H1 (cell line): ENCODE results near the gene ZSWIM9. TPM values are rescaled to one million over a fixed set of nuclear protein-coding genes. Genes with fewer than 3 reads are reported as not detected.

ENCODE experiments used
- CBX5 ChIP-seq: fragments of 300-800, 300-1000 bp; sonication (generic); IDR thresholded peaks from 2 replicates; pipeline ENCODE4 v1.7.1; 2016; ENCODE audit warnings: antibody characterized with exemption, low read length, low read depth
- CBX8 ChIP-seq: fragments of 300-800, 300-1000 bp; sonication (generic); IDR thresholded peaks from 2 replicates; pipeline ENCODE4 v1.7.1; 2016; ENCODE audit warnings: low read depth, low read length, borderline replicate concordance
- CHD2 ChIP-seq: IDR thresholded peaks from 2 replicates; pipeline ENCODE4 v1.6.1; 2012; ENCODE audit warnings: low read length, improper control_type of control experiment
- E2F6 ChIP-seq: IDR thresholded peaks from 2 replicates; pipeline ENCODE4 v1.6.1; 2012; ENCODE audit warnings: inconsistent platforms
- GTF2F1 ChIP-seq: IDR thresholded peaks from 2 replicates; pipeline ENCODE4 v1.6.1; 2012; ENCODE audit warnings: low read depth, low read length, improper control_type of control experiment, borderline replicate concordance
- HDAC2 ChIP-seq, 2 experiments: fragments of 300-600 bp in 1 of 2; sonication (generic) in 1 of 2; IDR thresholded peaks; 2 replicates each; pipeline ENCODE4 v1.6.1; 2011 to 2012; ENCODE audit warnings: low read depth in 2 of 2, low read length in 2 of 2, mild to moderate bottlenecking in 2 of 2, moderate library complexity in 2 of 2, borderline replicate concordance in 1 of 2, inconsistent platforms in 1 of 2
- RXRA ChIP-seq: IDR thresholded peaks from 2 replicates; pipeline ENCODE4 v1.6.1; 2011; ENCODE audit warnings: low read depth, mild to moderate bottlenecking, low read length, moderate library complexity; ENCODE audit not compliant: insufficient read depth
- SP1 ChIP-seq: IDR thresholded peaks from 2 replicates; pipeline ENCODE4 v1.6.1; 2011; ENCODE audit warnings: low read depth, low read length
- SP4 ChIP-seq: IDR thresholded peaks from 2 replicates; pipeline ENCODE4 v1.6.1; 2012; ENCODE audit warnings: low read length, inconsistent platforms
- TAF1 ChIP-seq: IDR thresholded peaks from 2 replicates; pipeline ENCODE4 v1.6.1; 2011; ENCODE audit warnings: mild to moderate bottlenecking, low read depth, low read length
- TAF7 ChIP-seq: optimal IDR thresholded peaks from 2 replicates; pipeline ENCODE3; 2011; ENCODE audit warnings: low read depth, mild to moderate bottlenecking, inconsistent platforms, low read length, moderate library complexity, borderline replicate concordance
- YY1 ChIP-seq: IDR thresholded peaks from 2 replicates; pipeline ENCODE4 v1.6.1; 2011; ENCODE audit warnings: low read depth, mild to moderate bottlenecking, low read length
- polyA plus RNA-seq, 7 experiments: library from polyadenylated mRNA; depleted of rRNA in 3 of 7; stranded (reverse) in 5 of 7; unstranded in 2 of 7; fragments of >200 nt in 5 of 7; fragments of 200-250 nt in 2 of 7; gene quantifications; 1 replicate in 5 of 7; 2 replicates in 1 of 7; 4 replicates in 1 of 7; pipeline versions ENCODE4 v1.2.1 to v1.2.3, GENCODE V29; 2011 to 2013; ENCODE audit warnings: missing spikeins in 2 of 7, mixed read lengths in 2 of 7
- total RNA-seq: library from RNA; stranded (reverse); fragmentation: NEBNext Ultra II Directional; extraction: Animal tissue kit (Norgen Biotek cat#: 25700); gene quantifications from 2 replicates; pipeline ENCODE4 v1.2.1, GENCODE V29; 2021

The ZSWIM9 gene
- total and polyA plus RNA-seq, 2 of the 8 experiments (the other 6 are each of a cell fraction or from before 2014, with no cell fraction given) = 1.5 to 10.4 TPM

- peak; percentile 60; the same call in 1 of the 2 replicates for TF ChIP-seq CHD2
- no peak for TF ChIP-seq CBX8
- peak; percentile 98 for TF ChIP-seq E2F6
- TF ChIP-seq RXRA = no peak
- TF ChIP-seq HDAC2 (IDR thresholded peaks at IDR 0.05; ENCODE audit: borderline replicate concordance in 1 of 2, low read depth in 2 of 2, low read length in 2 of 2) = no peak; a peak in 1 of 4 replicates
- TF ChIP-seq YY1 = no peak
- TF ChIP-seq SP1 = no peak
- no peak for TF ChIP-seq CBX5
- TF ChIP-seq TAF7 = peak; percentile 65
- no peak for TF ChIP-seq GTF2F1
- peak; percentile 77 for TF ChIP-seq TAF1
- TF ChIP-seq SP4 = no peak
These were observed 33.5 kb downstream of the ZSWIM9 start (continued) for GRCh38 chr19:48203794-48204628.
